ENCODE results near the gene MTA3.

DNA sequence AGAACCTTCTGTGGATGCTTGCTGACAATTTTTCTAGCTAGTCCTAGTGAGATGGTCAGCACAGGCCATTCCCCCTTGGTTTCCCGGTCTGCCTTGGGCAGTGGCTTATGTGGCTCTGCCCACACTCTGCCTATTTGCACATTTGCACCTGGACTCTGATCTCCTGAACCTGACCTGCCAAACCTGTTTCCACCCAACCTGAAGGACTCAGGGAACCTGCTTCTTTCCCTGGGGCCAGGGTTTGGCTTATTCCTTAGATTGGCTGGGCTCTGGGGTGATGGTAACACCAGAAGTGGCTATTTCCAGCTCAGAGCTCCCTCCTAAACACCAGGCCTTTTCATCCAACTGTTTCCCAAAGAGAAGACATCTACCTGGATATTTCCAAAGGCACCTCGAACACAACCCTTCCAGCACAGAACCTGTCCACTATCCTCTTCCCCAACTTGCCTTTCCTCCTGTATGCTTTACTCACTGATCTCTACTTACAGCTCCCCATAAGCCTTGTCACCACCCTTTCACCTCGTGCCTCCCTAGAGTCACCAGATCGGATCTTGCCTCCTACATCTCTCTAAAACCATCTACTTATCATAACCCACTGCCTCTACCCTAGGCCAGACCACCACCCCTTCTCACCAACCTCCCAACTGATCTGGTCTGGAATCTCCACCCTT, 5.8 kb upstream of the MTA3 start:
- TF ChIP-seq, protein P1, sequence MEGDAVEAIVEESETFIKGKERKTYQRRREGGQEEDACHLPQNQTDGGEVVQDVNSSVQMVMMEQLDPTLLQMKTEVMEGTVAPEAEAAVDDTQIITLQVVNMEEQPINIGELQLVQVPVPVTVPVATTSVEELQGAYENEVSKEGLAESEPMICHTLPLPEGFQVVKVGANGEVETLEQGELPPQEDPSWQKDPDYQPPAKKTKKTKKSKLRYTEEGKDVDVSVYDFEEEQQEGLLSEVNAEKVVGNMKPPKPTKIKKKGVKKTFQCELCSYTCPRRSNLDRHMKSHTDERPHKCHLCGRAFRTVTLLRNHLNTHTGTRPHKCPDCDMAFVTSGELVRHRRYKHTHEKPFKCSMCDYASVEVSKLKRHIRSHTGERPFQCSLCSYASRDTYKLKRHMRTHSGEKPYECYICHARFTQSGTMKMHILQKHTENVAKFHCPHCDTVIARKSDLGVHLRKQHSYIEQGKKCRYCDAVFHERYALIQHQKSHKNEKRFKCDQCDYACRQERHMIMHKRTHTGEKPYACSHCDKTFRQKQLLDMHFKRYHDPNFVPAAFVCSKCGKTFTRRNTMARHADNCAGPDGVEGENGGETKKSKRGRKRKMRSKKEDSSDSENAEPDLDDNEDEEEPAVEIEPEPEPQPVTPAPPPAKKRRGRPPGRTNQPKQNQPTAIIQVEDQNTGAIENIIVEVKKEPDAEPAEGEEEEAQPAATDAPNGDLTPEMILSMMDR (IDR thresholded peaks at IDR 0.05) = no peak
- TF ChIP-seq POLR2A (IDR thresholded peaks at IDR 0.05) = no peak
